Stimulated activated naive CD8-positive, alpha-beta T cell treated with anti-CD3 and anti-CD28 coated beads, Interleukin-15, Interleukin-2, amounts not matched to agents 100 U/mL and 50 U/mL, for 24 hours (primary cell): ENCODE results near the gene HIF3A.
A peak's percentile ranks its signal among the peaks of the same experiment; 100 is the strongest.

Source experiments
- ATAC-seq: fragments of 150-1000 bp; cut with Tn5 transposase; one replicate; pipeline ENCODE4 v1.10.0; 2021
- DNase-seq: peaks from one replicate; pipeline ENCODE4 v3.0.0; 2021

The HIF3A gene

GRCh38 chr19:46330319-46330918 lies 33.6 kb downstream of the HIF3A start:
- ATAC-seq = no peak
- no peak for DNase-seq

GRCh38 chr19:46337487-46337886 lies 40.6 kb downstream of the HIF3A start:
- no peak for ATAC-seq
- no peak for DNase-seq

- DNase-seq (no peak), ATAC-seq (no peak)
Measured at GRCh38 chr19:46339446-46339845, 42.6 kb downstream of the HIF3A start.

- DNase-seq = no peak
- ATAC-seq = no peak
Measured at GRCh38 chr19:46340051-46340659, 43.3 kb downstream of the HIF3A start.

GRCh38 chr19:46341937-46342336 lies 45.1 kb downstream of the HIF3A start:
- ATAC-seq (no peak), DNase-seq (no peak)

GRCh38 chr19:46344363-46344762 lies 47.5 kb downstream of the HIF3A start:
- ATAC-seq (no peak), DNase-seq (no peak)

- ATAC-seq = no peak
- no peak for DNase-seq
Measured at GRCh38 chr19:46345157-46345556, 48.3 kb downstream of the HIF3A start.

GRCh38 chr19:46346821-46347571 lies 50.2 kb downstream of the HIF3A start, which contains the start of gene PPP5C:
TSS of gene PPP5C (plus strand) at chr19:46347087. CDS start at chr19:46347097, 10 bp downstream.
- ATAC-seq (peak; percentile 67), DNase-seq (peak; percentile 92)

- no peak for DNase-seq
- ATAC-seq = no peak
Measured at GRCh38 chr19:46347572-46347883, 50.7 kb downstream of the HIF3A start.

GRCh38 chr19:46347985-46348384 lies 51.1 kb downstream of the HIF3A start:
- ATAC-seq = no peak
- DNase-seq = no peak

GRCh38 chr19:46349311-46349993 lies 52.6 kb downstream of the HIF3A start:
- DNase-seq = no peak
- no peak for ATAC-seq

- DNase-seq (peak; percentile 47), ATAC-seq (no peak)
Measured at GRCh38 chr19:46350029-46350757, 53.4 kb downstream of the HIF3A start.

- peak; percentile 63 for DNase-seq
- peak; percentile 25 for ATAC-seq
Measured at GRCh38 chr19:46350758-46351159, 53.9 kb downstream of the HIF3A start.

- no peak for ATAC-seq
- peak; percentile 20 for DNase-seq
Measured at GRCh38 chr19:46351241-46352041, 54.6 kb downstream of the HIF3A start.

- no peak for ATAC-seq
- DNase-seq = no peak
Measured at GRCh38 chr19:46353730-46354528, 57.1 kb downstream of the HIF3A start.

- DNase-seq (peak; percentile 60), ATAC-seq (peak; percentile 86)
Measured at GRCh38 chr19:46355234-46356148, 58.6 kb downstream of the HIF3A start.

GRCh38 chr19:46356149-46357055 lies 59.6 kb downstream of the HIF3A start:
- no peak for ATAC-seq

GRCh38 chr19:46357846-46358583 lies 61.2 kb downstream of the HIF3A start:
- DNase-seq = no peak
- ATAC-seq = no peak

More at GRCh38 chr19:46356149-46357055, 59.6 kb downstream of the HIF3A start:
- DNase-seq = no peak
